ENCODE results near the gene KCTD17. TPM values are rescaled to one million over a fixed set of nuclear protein-coding genes. Genes with fewer than 3 reads are reported as not detected.

KCTD17 gene
- total RNA-seq, 1 donor from 2014 or later = 42.2 TPM

DNA sequence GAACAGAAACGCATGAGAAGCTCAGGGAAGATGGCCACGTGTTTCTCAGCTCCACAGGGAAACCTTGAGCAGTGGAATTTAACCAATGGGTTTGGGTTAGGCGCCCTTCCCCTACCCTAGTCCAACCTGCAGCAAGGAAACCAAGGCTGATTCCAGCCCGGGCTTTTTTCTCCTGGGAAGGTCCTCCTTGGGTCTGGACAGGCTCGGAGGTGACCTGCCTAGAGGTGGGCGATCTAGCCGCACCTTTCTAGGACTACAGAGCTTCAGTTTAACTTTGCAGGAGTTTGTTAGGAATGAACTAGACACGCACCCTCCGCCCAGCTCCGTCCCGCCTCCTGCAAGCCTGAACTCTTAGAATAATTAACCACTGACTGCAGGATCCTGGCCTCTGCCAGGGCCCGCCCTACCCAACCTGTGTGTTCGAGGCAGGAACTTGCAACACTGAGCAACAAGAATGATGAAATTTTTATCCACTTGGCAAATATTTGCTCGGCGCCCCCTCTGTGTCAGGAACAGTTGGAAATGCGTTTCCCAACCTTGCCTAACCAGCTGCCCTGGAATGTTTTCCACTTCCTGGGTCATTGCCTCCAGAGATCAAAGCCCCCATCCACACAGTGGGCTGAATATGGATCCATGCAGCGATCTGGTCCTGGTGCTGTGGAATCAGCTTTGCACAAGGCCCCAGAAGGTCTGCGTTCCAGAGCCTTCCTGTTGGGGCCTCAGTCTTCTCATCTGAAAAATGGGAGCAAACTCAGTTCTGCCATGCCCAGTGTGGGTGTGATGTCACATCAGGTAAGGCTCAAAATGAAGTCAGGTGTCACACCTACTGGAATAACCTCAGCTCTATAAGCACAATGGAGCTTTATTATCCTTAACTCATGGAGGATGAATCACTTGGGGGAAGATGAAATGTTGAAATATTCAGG is 18.7 kb upstream of the KCTD17 start:
- TF ChIP-seq CTCF (IDR thresholded peaks at IDR 0.05; ENCODE audit: unreplicated experiment) = no peak
- H3K4me1 Mint-ChIP-seq = peaks cover 19% of the 10 kb centered on the region
- peaks cover 3% of the 10 kb centered on the region for H3K27me3 Mint-ChIP-seq (ENCODE audit: low read depth)
- no peak for DNase-seq (ENCODE audit: low spot score in 2 of 2, unreplicated experiment in 2 of 2)
- no peaks in the 10 kb centered on the region for H3K9me3 Mint-ChIP-seq
- H3K4me3 Mint-ChIP-seq = no peak overlapping the region
- peak overlapping the region; percentile 43 for H3K27ac Mint-ChIP-seq
- peaks cover 2% of the 10 kb centered on the region for H3K36me3 Mint-ChIP-seq

DNA sequence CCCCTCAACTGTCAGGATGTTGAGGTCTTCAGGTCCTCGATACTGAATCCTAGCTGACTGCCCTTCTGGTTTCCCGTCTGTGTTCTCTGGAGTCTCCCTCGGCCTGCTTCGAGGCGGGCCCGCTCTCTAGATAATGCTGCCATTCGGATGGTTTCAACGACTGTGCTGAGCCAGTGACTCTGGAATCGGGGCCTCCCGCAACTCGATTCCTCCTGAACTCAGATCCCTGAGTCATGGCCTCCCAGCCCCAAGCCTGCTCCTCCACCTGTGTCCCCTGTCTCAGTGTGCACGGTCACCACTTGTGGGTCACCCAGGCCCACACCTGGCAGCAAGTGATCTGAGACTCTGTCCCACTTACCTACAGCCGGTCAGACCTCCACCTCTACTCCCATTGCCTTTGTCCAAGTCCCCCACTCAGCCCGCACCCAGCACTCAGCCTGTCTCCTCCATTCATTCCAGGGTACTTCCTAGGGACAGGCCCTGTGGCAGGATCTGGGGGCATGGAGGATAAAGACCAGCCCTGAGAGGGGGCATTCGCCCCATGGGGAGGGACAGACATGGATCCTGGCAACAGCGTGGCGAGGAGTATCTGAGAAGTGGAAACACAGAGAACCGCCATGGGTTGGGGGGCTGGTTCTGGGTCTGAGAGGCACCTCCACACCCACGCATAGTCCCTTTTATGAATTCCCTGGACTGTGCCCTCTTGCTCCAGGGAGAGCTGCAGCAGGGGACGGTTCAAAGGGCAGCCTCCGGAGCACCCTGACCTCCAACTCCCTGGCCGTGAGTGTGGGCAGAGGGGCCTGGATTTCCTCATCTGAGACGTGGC is 17.7 kb upstream of the KCTD17 start:
- no peaks in the 10 kb centered on the region for H3K36me3 Mint-ChIP-seq
- DNase-seq (ENCODE audit: low spot score in 2 of 2, unreplicated experiment in 2 of 2) = no peak
- H3K4me1 Mint-ChIP-seq = peaks cover 19% of the 10 kb centered on the region
- no peaks in the 10 kb centered on the region for H3K9me3 Mint-ChIP-seq
- no peak overlapping the region for H3K27ac Mint-ChIP-seq
- H3K27me3 Mint-ChIP-seq (ENCODE audit: low read depth) = peaks cover 3% of the 10 kb centered on the region
- no peak overlapping the region for H3K4me3 Mint-ChIP-seq
- TF ChIP-seq CTCF (IDR thresholded peaks at IDR 0.05; ENCODE audit: unreplicated experiment) = no peak

DNA sequence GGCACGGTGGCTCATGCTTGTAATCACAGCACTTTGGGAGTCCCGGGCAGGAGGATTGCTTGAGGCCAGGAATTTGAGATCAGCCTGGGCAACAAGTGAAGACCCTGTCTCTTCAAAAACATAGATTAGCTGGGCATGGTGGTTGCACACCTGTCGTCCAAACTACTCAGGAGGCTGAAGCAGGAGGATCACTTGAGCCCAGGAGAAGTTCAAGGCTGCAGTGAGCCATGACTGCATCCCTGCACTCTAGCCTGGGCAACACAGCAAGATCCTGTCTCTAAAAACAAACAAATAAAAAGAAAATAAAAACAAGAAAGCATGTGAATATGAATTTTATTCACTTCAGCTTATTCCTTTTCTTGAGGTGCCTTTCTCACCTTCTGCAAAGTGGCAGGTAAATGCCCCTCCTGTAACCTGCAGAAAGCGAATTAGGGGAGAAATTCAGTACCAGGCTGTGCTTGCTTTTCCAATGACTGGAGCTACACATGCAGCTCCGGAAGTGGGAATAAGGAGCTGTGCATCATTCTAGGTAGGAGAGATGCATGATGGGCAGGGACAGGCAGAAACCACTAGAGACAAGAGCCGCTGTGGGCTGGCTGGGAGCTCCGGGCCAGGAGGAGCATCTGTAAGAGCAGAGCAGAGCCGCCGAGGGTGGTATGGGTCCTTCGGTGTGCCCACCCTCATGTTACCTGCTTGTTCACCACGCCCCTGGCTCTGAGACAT is 14.7 kb upstream of the KCTD17 start:
- TF ChIP-seq CTCF (IDR thresholded peaks at IDR 0.05; ENCODE audit: unreplicated experiment) = no peak
- Mint-ChIP-seq H3K9me3 (no peaks in the 10 kb centered on the region), H3K4me1 (peaks cover 20% of the 10 kb centered on the region), H3K36me3 (no peaks in the 10 kb centered on the region), H3K27me3 (ENCODE audit: low read depth) (peaks cover 3% of the 10 kb centered on the region), H3K4me3 (no peak overlapping the region), H3K27ac (no peak overlapping the region)
- no peak for DNase-seq (ENCODE audit: low spot score in 2 of 2, unreplicated experiment in 2 of 2)

GRCh38 chr22:37037669-37038068 is 13.9 kb upstream of the KCTD17 start:
- H3K36me3 Mint-ChIP-seq = no peaks in the 10 kb centered on the region
- H3K9me3 Mint-ChIP-seq = no peaks in the 10 kb centered on the region
- H3K27ac Mint-ChIP-seq = no peak overlapping the region
- no peak for DNase-seq (ENCODE audit: low spot score in 2 of 2, unreplicated experiment in 2 of 2)
- no peak overlapping the region for H3K4me3 Mint-ChIP-seq
- H3K4me1 Mint-ChIP-seq = peaks cover 12% of the 10 kb centered on the region
- peaks cover 3% of the 10 kb centered on the region for H3K27me3 Mint-ChIP-seq (ENCODE audit: low read depth)
- TF ChIP-seq CTCF (IDR thresholded peaks at IDR 0.05; ENCODE audit: unreplicated experiment) = no peak

- TF ChIP-seq CTCF (IDR thresholded peaks at IDR 0.05; ENCODE audit: unreplicated experiment) = no peak
- Mint-ChIP-seq H3K4me3 (no peak overlapping the region), H3K9me3 (no peaks in the 10 kb centered on the region), H3K4me1 (peaks cover 2% of the 10 kb centered on the region), H3K27me3 (ENCODE audit: low read depth) (peaks cover 3% of the 10 kb centered on the region), H3K27ac (no peak overlapping the region), H3K36me3 (no peaks in the 10 kb centered on the region)
- DNase-seq (ENCODE audit: low spot score in 2 of 2, unreplicated experiment in 2 of 2) = no peak
These were observed 12.1 kb upstream of the KCTD17 start for GRCh38 chr22:37039466-37039865.

Measured in mesothelial cell of epicardium (in vitro differentiated cells).